ENCODE measurements around the gene USH1C.

The USH1C gene

GRCh38 chr11:17544181-17544622 lies at the start of gene USH1C:
USH1C (minus strand) TSS chr11:17544416; CDS start chr11:17544307, 109 bp downstream.
- Histone ChIP-seq H3K27ac (ENCODE audit: low read depth, low read length) (no peak within 1 kb of the TSS), H3K4me1 (ENCODE audit: insufficient read depth, low read length) (no peaks in the 10 kb centered on the region), H3K9me3 (ENCODE audit: low read length) (no peaks in the 10 kb centered on the region), H3K9ac (ENCODE audit: low read length) (no peak within 1 kb of the TSS), H3K36me3 (ENCODE audit: insufficient read depth, low read length) (no peaks in the 10 kb centered on the region), H3K27me3 (ENCODE audit: control insufficient read depth in 1 of 2, insufficient read depth in 2 of 2, low read length in 2 of 2) (peaks cover 0 to 29% of the 10 kb centered on the region in 2 donors), H3K4me3 (ENCODE audit: low read depth in 1 of 2, low read length in 2 of 2) (no peak within 1 kb of the TSS)

DNA sequence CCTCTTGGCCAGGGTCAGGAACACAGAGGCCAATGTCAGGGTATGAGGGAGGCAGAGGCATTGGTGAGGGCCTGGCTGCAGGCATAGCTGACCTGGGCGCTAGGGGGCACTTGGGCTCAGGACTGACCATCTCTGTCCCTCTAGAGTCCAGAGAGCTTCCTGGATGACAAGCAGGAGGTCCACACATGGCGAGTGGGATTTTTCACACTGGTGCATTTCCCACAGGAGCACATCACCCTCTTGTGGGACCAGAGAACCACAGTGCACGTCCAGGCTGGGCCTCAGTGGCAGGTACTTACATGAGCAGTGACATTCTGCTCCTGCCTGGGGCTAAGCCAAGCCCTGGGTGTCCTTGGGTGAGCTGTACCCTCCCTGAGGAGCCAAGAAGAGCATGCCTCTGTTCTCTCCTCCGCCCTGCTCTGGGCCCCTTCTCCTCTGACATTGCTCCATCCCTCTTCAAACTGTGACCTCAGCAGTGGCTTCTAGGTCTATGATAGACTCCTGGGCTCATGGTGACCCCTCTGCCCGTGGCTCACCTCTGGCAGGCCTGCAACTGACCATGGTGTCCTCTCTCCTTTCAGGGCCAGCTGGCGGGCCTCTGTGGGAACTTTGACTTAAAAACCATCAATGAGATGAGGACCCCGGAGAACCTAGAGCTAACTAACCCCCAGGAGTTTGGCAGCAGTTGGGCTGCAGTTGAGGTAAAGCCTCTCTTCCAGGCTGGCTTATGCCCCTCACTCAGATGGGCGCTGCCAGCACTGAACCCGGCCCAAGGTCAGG lies 49.4 kb upstream of the USH1C start:
- Histone ChIP-seq H3K27ac (ENCODE audit: low read depth, low read length) (no peak overlapping the region), H3K27me3 (ENCODE audit: control insufficient read depth in 1 of 2, insufficient read depth in 2 of 2, low read length in 2 of 2) (no peaks in the 10 kb centered on the region), H3K4me3 (ENCODE audit: low read depth in 1 of 2, low read length in 2 of 2) (no peak overlapping the region), H3K36me3 (ENCODE audit: insufficient read depth, low read length) (no peaks in the 10 kb centered on the region), H3K9ac (ENCODE audit: low read length) (no peak overlapping the region), H3K9me3 (ENCODE audit: low read length) (no peaks in the 10 kb centered on the region), H3K4me1 (ENCODE audit: insufficient read depth, low read length) (no peaks in the 10 kb centered on the region)

- no peak overlapping the region for H3K4me3 ChIP-seq (ENCODE audit: low read depth in 1 of 2, low read length in 2 of 2)
- H3K9ac ChIP-seq (ENCODE audit: low read length), result no peak overlapping the region
Observed at GRCh38 chr11:17591293-17591692, 47.1 kb upstream of the USH1C start.

GRCh38 chr11:17590463-17590862 lies 46.2 kb upstream of the USH1C start:
- H3K4me1 ChIP-seq (ENCODE audit: insufficient read depth, low read length), result no peaks in the 10 kb centered on the region
- no peaks in the 10 kb centered on the region for H3K9me3 ChIP-seq (ENCODE audit: low read length)
- H3K36me3 ChIP-seq (ENCODE audit: insufficient read depth, low read length), result no peaks in the 10 kb centered on the region
- no peaks in the 10 kb centered on the region for H3K27me3 ChIP-seq (ENCODE audit: control insufficient read depth in 1 of 2, insufficient read depth in 2 of 2, low read length in 2 of 2)
- no peak overlapping the region for H3K4me3 ChIP-seq (ENCODE audit: low read depth in 1 of 2, low read length in 2 of 2)
- H3K9ac ChIP-seq (ENCODE audit: low read length), result no peak overlapping the region
- H3K27ac ChIP-seq (ENCODE audit: low read depth, low read length), result no peak overlapping the region

More at GRCh38 chr11:17591293-17591692, 47.1 kb upstream of the USH1C start:
- Histone ChIP-seq H3K36me3 (ENCODE audit: insufficient read depth, low read length) (no peaks in the 10 kb centered on the region), H3K4me1 (ENCODE audit: insufficient read depth, low read length) (no peaks in the 10 kb centered on the region), H3K9me3 (ENCODE audit: low read length) (no peaks in the 10 kb centered on the region), H3K27me3 (ENCODE audit: control insufficient read depth in 1 of 2, insufficient read depth in 2 of 2, low read length in 2 of 2) (no peaks in the 10 kb centered on the region), H3K27ac (ENCODE audit: low read depth, low read length) (no peak overlapping the region)

DNA sequence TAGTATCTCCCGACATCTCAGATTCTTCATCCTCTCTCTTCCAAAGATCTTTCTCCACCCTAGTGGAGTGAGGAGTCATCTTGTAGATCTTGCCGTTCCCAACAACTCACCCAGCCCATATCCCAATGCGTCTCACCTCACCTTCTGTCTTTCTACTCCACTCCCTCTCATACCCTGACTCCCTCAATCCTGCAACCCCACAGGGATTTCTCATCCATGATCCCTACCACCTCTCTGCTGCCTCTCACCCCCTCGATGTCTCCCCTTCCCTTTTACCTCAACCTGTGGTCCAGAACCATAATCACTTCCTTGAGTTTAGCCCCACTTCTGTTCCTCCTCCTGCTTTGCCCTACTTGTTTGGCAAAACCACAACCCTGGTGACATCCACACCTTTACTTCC lies 44.5 kb upstream of the USH1C start:
- H3K4me3 ChIP-seq (ENCODE audit: low read depth in 1 of 2, low read length in 2 of 2), result no peak overlapping the region
- no peaks in the 10 kb centered on the region for H3K9me3 ChIP-seq (ENCODE audit: low read length)
- H3K9ac ChIP-seq (ENCODE audit: low read length), result no peak overlapping the region
- no peaks in the 10 kb centered on the region for H3K27me3 ChIP-seq (ENCODE audit: control insufficient read depth in 1 of 2, insufficient read depth in 2 of 2, low read length in 2 of 2)
- H3K27ac ChIP-seq (ENCODE audit: low read depth, low read length), result no peak overlapping the region
- H3K4me1 ChIP-seq (ENCODE audit: insufficient read depth, low read length), result no peaks in the 10 kb centered on the region
- no peaks in the 10 kb centered on the region for H3K36me3 ChIP-seq (ENCODE audit: insufficient read depth, low read length)

- H3K4me3 ChIP-seq (ENCODE audit: low read depth in 1 of 2, low read length in 2 of 2), result no peak overlapping the region
- H3K36me3 ChIP-seq (ENCODE audit: insufficient read depth, low read length), result no peaks in the 10 kb centered on the region
- H3K4me1 ChIP-seq (ENCODE audit: insufficient read depth, low read length), result no peaks in the 10 kb centered on the region
- no peaks in the 10 kb centered on the region for H3K27me3 ChIP-seq (ENCODE audit: control insufficient read depth in 1 of 2, insufficient read depth in 2 of 2, low read length in 2 of 2)
- H3K27ac ChIP-seq (ENCODE audit: low read depth, low read length), result no peak overlapping the region
- no peak overlapping the region for H3K9ac ChIP-seq (ENCODE audit: low read length)
- no peaks in the 10 kb centered on the region for H3K9me3 ChIP-seq (ENCODE audit: low read length)
Observed at GRCh38 chr11:17588166-17588565, 44.0 kb upstream of the USH1C start.

- H3K9me3 ChIP-seq (ENCODE audit: low read length), result no peaks in the 10 kb centered on the region
- no peak overlapping the region for H3K9ac ChIP-seq (ENCODE audit: low read length)
- no peak overlapping the region for H3K4me3 ChIP-seq (ENCODE audit: low read depth in 1 of 2, low read length in 2 of 2)
- H3K27ac ChIP-seq (ENCODE audit: low read depth, low read length), result no peak overlapping the region
- no peaks in the 10 kb centered on the region for H3K4me1 ChIP-seq (ENCODE audit: insufficient read depth, low read length)
- no peaks in the 10 kb centered on the region for H3K27me3 ChIP-seq (ENCODE audit: control insufficient read depth in 1 of 2, insufficient read depth in 2 of 2, low read length in 2 of 2)
- no peaks in the 10 kb centered on the region for H3K36me3 ChIP-seq (ENCODE audit: insufficient read depth, low read length)
Observed at GRCh38 chr11:17585911-17586695, 41.9 kb upstream of the USH1C start.

DNA sequence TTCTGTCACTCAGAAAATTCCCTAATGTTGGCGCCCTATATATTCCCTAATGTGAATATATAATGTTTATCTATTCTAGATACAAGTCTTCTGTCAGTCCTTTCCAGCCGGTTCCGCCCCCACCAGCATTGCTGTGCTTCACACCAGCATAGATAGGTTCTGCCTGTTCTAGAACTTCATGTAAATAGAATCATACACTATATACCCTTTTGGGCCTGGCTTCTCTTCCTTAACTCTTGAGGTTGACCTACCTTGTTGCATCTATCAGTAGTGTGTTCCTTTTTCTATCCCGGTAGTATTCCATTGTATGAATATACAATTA lies 37.5 kb upstream of the USH1C start:
- Histone ChIP-seq H3K27ac (ENCODE audit: low read depth, low read length) (no peak overlapping the region), H3K36me3 (ENCODE audit: insufficient read depth, low read length) (no peaks in the 10 kb centered on the region), H3K4me1 (ENCODE audit: insufficient read depth, low read length) (no peaks in the 10 kb centered on the region), H3K27me3 (ENCODE audit: control insufficient read depth in 1 of 2, insufficient read depth in 2 of 2, low read length in 2 of 2) (no peaks in the 10 kb centered on the region), H3K4me3 (ENCODE audit: low read depth in 1 of 2, low read length in 2 of 2) (no peak overlapping the region), H3K9me3 (ENCODE audit: low read length) (no peaks in the 10 kb centered on the region), H3K9ac (ENCODE audit: low read length) (no peak overlapping the region)

DNA sequence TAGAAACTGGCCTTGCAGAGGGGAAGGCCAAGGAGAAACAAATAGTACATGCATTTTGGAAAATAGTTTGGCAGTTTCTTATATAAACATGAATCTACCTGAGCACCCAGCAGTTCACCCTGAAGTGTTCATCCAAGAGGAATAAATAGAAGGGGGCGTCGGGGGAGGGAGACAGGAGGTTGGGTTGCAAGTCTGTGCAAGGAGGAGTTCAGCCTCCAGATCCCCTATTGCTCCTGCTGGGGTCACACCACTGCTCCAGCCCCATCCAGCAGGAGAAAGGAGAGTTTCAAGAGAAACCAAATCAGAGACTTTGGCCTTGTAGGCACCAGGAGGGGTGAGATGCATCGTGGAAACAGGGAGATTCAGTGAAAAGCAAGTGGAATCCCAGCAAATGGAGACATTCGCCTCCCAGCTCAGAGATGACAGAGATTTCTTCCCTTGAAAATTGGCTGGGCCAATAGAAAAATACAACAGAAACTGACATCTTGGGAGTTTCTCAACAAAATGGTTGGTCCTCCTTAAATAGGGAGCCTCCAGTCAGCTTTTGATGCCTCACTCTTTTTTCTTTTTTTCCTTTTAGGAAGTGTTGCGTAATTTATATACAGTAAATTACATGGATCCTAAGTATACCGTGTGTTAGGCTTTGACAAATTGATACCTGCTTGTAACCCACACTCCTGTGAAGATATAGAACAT lies 37.0 kb upstream of the USH1C start:
- no peaks in the 10 kb centered on the region for H3K4me1 ChIP-seq (ENCODE audit: insufficient read depth, low read length)
- no peaks in the 10 kb centered on the region for H3K9me3 ChIP-seq (ENCODE audit: low read length)
- H3K4me3 ChIP-seq (ENCODE audit: low read depth in 1 of 2, low read length in 2 of 2), result no peak overlapping the region
- H3K27ac ChIP-seq (ENCODE audit: low read depth, low read length), result no peak overlapping the region
- H3K36me3 ChIP-seq (ENCODE audit: insufficient read depth, low read length), result no peaks in the 10 kb centered on the region
- H3K27me3 ChIP-seq (ENCODE audit: control insufficient read depth in 1 of 2, insufficient read depth in 2 of 2, low read length in 2 of 2), result no peaks in the 10 kb centered on the region
- H3K9ac ChIP-seq (ENCODE audit: low read length), result no peak overlapping the region

GRCh38 chr11:17580271-17580670 lies 36.1 kb upstream of the USH1C start:
- no peak overlapping the region for H3K4me3 ChIP-seq (ENCODE audit: low read depth in 1 of 2, low read length in 2 of 2)
- no peaks in the 10 kb centered on the region for H3K4me1 ChIP-seq (ENCODE audit: insufficient read depth, low read length)
- H3K9ac ChIP-seq (ENCODE audit: low read length), result no peak overlapping the region
- no peak overlapping the region for H3K27ac ChIP-seq (ENCODE audit: low read depth, low read length)
- no peaks in the 10 kb centered on the region for H3K27me3 ChIP-seq (ENCODE audit: control insufficient read depth in 1 of 2, insufficient read depth in 2 of 2, low read length in 2 of 2)
- H3K9me3 ChIP-seq (ENCODE audit: low read length), result no peaks in the 10 kb centered on the region
- no peaks in the 10 kb centered on the region for H3K36me3 ChIP-seq (ENCODE audit: insufficient read depth, low read length)

DNA sequence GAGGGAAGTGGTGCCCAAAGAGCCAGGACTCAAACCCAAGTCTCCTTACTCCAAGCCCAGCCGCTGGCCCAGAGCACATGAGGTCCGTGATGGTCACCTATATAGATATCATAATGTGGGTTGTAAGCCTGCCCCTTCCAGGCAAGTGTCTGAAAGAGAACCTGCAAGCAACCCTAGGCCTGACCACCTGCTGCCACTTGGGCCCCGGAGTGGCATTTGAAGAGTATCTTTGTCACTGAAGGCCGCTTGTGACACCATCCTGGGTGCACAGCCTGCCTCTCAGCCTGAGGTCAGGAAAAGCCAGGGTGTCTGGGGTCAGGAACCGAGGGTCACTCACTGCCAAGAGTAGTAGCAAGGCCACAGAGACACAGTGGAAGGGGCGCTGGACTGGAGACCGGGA lies 35.2 kb upstream of the USH1C start:
- no peaks in the 10 kb centered on the region for H3K36me3 ChIP-seq (ENCODE audit: insufficient read depth, low read length)
- H3K9me3 ChIP-seq (ENCODE audit: low read length), result no peaks in the 10 kb centered on the region
- H3K4me1 ChIP-seq (ENCODE audit: insufficient read depth, low read length), result no peaks in the 10 kb centered on the region
- no peak overlapping the region for H3K9ac ChIP-seq (ENCODE audit: low read length)
- H3K4me3 ChIP-seq (ENCODE audit: low read depth in 1 of 2, low read length in 2 of 2), result no peak overlapping the region
- no peaks in the 10 kb centered on the region for H3K27me3 ChIP-seq (ENCODE audit: control insufficient read depth in 1 of 2, insufficient read depth in 2 of 2, low read length in 2 of 2)
- no peak overlapping the region for H3K27ac ChIP-seq (ENCODE audit: low read depth, low read length)

Measured in muscle layer of colon (tissue), 2 donors.